Sigmoid colon (tissue), 4 donors: ENCODE data around the gene KRTAP4-9.

ENCODE experiments used
- EP300 ChIP-seq, 4 donors: sonication (generic); formaldehyde crosslinking; IDR thresholded peaks; one replicate each; pipeline ENCODE4 v1.6.1; 2017; ENCODE audit warnings: antibody characterized with exemption in 4 of 4
- POLR2A ChIP-seq, 2 donors: fragments of 450-650 bp; IDR thresholded peaks; one replicate each; pipeline ENCODE4 v1.6.1; 2016; ENCODE audit warnings: antibody characterized with exemption in 2 of 2, mild to moderate bottlenecking in 2 of 2, moderate library complexity in 2 of 2
- TF ChIP-seq, protein P1 (sequence below), 4 experiments: fragments of 450-650 bp in 3 of 4; fragments of 200-600 bp in 1 of 4; IDR thresholded peaks; one replicate each; pipeline ENCODE4 v1.5.1; 2016 to 2019; ENCODE audit warnings: antibody characterized with exemption in 4 of 4, mild to moderate bottlenecking in 3 of 4, moderate library complexity in 2 of 4

DNA sequence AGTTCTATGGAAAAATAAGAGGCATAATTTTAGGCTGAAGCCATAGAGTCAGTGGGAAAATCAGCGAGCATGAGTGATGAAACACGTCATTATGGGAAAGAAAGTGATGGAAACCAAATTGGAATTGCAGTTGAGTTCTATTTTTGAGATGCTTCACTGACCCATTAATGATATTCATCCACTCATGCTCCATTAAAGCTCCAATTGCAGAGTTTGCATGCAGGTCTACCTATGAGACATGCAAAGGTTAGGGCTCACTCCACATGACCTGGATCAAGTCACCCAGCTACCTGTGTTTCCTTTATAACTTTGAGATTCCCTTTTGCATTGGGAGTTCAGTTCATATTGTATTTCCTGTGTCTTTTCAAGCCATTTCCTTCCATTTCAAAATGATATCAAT, 31.5 kb upstream of the KRTAP4-9 start:
- TF ChIP-seq, protein P1, sequence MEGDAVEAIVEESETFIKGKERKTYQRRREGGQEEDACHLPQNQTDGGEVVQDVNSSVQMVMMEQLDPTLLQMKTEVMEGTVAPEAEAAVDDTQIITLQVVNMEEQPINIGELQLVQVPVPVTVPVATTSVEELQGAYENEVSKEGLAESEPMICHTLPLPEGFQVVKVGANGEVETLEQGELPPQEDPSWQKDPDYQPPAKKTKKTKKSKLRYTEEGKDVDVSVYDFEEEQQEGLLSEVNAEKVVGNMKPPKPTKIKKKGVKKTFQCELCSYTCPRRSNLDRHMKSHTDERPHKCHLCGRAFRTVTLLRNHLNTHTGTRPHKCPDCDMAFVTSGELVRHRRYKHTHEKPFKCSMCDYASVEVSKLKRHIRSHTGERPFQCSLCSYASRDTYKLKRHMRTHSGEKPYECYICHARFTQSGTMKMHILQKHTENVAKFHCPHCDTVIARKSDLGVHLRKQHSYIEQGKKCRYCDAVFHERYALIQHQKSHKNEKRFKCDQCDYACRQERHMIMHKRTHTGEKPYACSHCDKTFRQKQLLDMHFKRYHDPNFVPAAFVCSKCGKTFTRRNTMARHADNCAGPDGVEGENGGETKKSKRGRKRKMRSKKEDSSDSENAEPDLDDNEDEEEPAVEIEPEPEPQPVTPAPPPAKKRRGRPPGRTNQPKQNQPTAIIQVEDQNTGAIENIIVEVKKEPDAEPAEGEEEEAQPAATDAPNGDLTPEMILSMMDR (IDR thresholded peaks at IDR 0.05): no peak
- TF ChIP-seq POLR2A (IDR thresholded peaks at IDR 0.05): no peak
- no peak for TF ChIP-seq EP300 (IDR thresholded peaks at IDR 0.05)
